ENCODE measurements around the gene MRTFA.

- no peak for TF ChIP-seq CTCF (IDR thresholded peaks at IDR 0.05)
- TF ChIP-seq POLR2A (IDR thresholded peaks at IDR 0.05): no peak
Measured at GRCh38 chr22:40552070-40552469, 84.4 kb downstream of the MRTFA start.

Measured in lower leg skin (tissue), 3 donors.